MM.1S (cell line): ENCODE data around the gene SMARCD3.

ENCODE experiments used
- DNase-seq: peaks from one replicate; pipeline ENCODE4 v3.0.0-alpha.2; 2015
- H2AFZ ChIP-seq: fragments of 300-600 bp; sonication (generic); 2 replicates; pipeline ENCODE4 v1.6.0; 2016; ENCODE audit warnings: antibody characterized with exemption, low read length
- H3F3A ChIP-seq: fragments of 300-600 bp; sonication (generic); 2 replicates; pipeline ENCODE4 v1.6.1; 2016; ENCODE audit warnings: mild to moderate bottlenecking, antibody characterized with exemption, low read length, moderate library complexity, mixed read lengths; ENCODE audit not compliant: insufficient read depth
- H3K27ac ChIP-seq: fragments of 300-600 bp; sonication (generic); 2 replicates; pipeline ENCODE4 v1.5.1; 2016; ENCODE audit warnings: mild to moderate bottlenecking, low read length
- H3K27me3 ChIP-seq: fragments of 300-600 bp; sonication (generic); replicated peaks from 2 replicates; pipeline ENCODE4 v1.6.0; 2016; ENCODE audit warnings: low read length; ENCODE audit not compliant: insufficient read depth
- H3K36me3 ChIP-seq: fragments of 300-600 bp; sonication (generic); replicated peaks from 2 replicates; pipeline ENCODE4 v1.6.1; 2016; ENCODE audit warnings: mild to moderate bottlenecking, low read length, mixed read lengths; ENCODE audit not compliant: insufficient read depth
- H3K4me1 ChIP-seq: fragments of 300-600 bp; sonication (generic); 2 replicates; pipeline ENCODE4 v1.6.1; 2016; ENCODE audit warnings: low read length, mixed read lengths
- H3K4me2 ChIP-seq: fragments of 300-600 bp; sonication (generic); 2 replicates; pipeline ENCODE4 v1.6.0; 2016; ENCODE audit warnings: low read depth, low read length
- H3K4me3 ChIP-seq: fragments of 300-600 bp; sonication (generic); 2 replicates; pipeline ENCODE4 v1.5.1; 2016; ENCODE audit warnings: low read length, mixed read lengths
- H3K79me2 ChIP-seq: fragments of 300-600 bp; sonication (generic); 2 replicates; pipeline ENCODE4 v1.6.1; 2016; ENCODE audit warnings: mixed run types, low read length, mixed read lengths
- H3K9ac ChIP-seq: fragments of 300-600 bp; sonication (generic); 2 replicates; pipeline ENCODE4 v1.6.1; 2016; ENCODE audit warnings: low read length, mixed read lengths
- H3K9me2 ChIP-seq: fragments of 300-600 bp; sonication (generic); replicated peaks from 2 replicates; pipeline ENCODE4 v1.6.1; 2016; ENCODE audit warnings: mild to moderate bottlenecking, low read length, mixed read lengths; ENCODE audit not compliant: insufficient read depth
- H3K9me3 ChIP-seq: fragments of 300-600 bp; sonication (generic); replicated peaks from 2 replicates; pipeline ENCODE4 v1.6.1; 2016; ENCODE audit warnings: mild to moderate bottlenecking, low read length, mixed read lengths; ENCODE audit not compliant: insufficient read depth
- H4K20me1 ChIP-seq: fragments of 300-600 bp; sonication (generic); 2 replicates; pipeline ENCODE4 v1.6.1; 2016; ENCODE audit warnings: mild to moderate bottlenecking, low read length, moderate library complexity, mixed read lengths; ENCODE audit not compliant: insufficient read depth
- EZH2 ChIP-seq: fragments of 300-600 bp; sonication (generic); optimal IDR thresholded peaks from 2 replicates; pipeline ENCODE3; 2017; ENCODE audit warnings: low read depth, mild to moderate bottlenecking, antibody characterized with exemption, low read length, mixed read lengths
- EZH2phosphoT487 ChIP-seq: fragments of 300-600 bp; sonication (generic); IDR thresholded peaks from 2 replicates; pipeline ENCODE4 v1.6.1; 2018; ENCODE audit warnings: antibody characterized with exemption, low read length
- TF ChIP-seq, protein P1 (sequence below): fragments of 300-600 bp; sonication (generic); IDR thresholded peaks from 2 replicates; pipeline ENCODE4 v1.5.1; 2016; ENCODE audit warnings: antibody characterized with exemption, low read length, mixed read lengths

Gene SMARCD3

DNA sequence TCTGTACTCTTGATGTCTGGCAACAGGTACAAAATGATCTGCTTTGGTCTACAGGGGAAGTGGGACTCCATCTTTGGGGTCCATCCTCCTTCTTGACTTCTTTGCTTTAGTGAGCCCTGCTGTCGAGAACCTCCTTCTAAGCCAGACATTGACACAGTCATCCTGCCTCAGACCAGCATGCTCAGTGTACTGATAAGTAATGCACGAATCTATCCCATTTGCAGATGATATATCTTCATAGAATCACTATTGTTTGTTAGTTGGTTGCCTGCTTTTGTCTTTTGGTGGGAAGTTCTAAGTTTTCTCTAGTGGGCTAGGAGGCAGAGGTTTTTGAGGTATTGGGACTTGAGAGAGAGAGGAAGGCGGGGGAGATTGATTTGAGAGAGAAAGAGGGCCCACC is 47.1 kb downstream of the SMARCD3 start:
- no peak overlapping the region for H3K9ac ChIP-seq
- peaks cover 100% of the 10 kb centered on the region for H3K27me3 ChIP-seq
- no peak overlapping the region for H2AFZ ChIP-seq
- TF ChIP-seq, protein P1, sequence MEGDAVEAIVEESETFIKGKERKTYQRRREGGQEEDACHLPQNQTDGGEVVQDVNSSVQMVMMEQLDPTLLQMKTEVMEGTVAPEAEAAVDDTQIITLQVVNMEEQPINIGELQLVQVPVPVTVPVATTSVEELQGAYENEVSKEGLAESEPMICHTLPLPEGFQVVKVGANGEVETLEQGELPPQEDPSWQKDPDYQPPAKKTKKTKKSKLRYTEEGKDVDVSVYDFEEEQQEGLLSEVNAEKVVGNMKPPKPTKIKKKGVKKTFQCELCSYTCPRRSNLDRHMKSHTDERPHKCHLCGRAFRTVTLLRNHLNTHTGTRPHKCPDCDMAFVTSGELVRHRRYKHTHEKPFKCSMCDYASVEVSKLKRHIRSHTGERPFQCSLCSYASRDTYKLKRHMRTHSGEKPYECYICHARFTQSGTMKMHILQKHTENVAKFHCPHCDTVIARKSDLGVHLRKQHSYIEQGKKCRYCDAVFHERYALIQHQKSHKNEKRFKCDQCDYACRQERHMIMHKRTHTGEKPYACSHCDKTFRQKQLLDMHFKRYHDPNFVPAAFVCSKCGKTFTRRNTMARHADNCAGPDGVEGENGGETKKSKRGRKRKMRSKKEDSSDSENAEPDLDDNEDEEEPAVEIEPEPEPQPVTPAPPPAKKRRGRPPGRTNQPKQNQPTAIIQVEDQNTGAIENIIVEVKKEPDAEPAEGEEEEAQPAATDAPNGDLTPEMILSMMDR, result no peak
- no peak for TF ChIP-seq EZH2
- TF ChIP-seq EZH2phosphoT487, result no peak
- no peaks in the 10 kb centered on the region for H3K4me1 ChIP-seq
- H4K20me1 ChIP-seq, result no peaks in the 10 kb centered on the region
- H3K9me3 ChIP-seq, result no peaks in the 10 kb centered on the region
- no peaks in the 10 kb centered on the region for H3K36me3 ChIP-seq
- no peak for DNase-seq
- no peaks in the 10 kb centered on the region for H3F3A ChIP-seq
- H3K27ac ChIP-seq, result no peak overlapping the region
- H3K4me3 ChIP-seq, result no peak overlapping the region
- H3K9me2 ChIP-seq, result no peaks in the 10 kb centered on the region
- H3K4me2 ChIP-seq, result no peak overlapping the region
- H3K79me2 ChIP-seq, result no peaks in the 10 kb centered on the region

DNA sequence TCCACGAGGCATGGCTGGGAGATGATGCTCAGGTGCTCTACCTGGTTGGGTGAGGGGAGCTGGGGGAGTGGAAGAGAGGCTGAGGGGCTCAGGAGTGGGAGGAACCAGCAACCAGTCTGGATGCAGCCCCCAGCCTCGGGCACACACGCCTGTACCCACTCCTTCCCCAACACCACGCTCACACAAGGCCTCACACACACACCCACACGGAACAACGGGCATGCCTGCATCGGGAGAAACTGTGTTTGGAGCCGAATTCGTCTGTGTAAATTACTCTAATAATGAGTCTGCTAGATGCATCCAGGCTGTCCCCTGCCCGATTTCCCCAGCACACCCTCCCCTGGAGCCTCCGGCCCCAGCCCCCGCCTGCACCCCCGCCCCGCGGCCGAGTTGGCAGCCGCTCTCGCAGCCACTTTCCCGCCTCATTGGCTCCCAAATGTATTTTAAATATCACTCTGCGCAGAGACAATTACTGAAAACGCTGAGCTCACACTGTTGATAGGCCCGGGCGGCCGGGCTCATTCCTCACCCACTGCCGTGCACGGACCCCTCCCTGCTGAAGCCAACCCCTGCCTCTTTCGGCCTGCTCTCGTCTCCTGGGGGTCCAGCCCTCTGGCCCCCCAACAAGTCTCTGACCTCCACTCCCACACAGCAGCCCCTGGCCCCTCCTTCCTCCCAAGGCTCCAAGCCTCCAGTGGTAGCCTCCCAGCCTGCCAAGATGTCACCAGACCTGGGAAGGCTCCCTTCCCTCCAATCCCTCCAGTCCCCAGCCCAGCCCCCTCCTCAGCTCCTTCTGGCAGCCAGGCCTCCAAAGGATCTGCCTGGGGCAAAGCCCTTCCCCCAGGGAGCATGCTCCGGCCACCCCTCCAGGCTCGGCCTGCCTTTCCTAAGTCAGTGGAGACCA is 49.3 kb downstream of the SMARCD3 start:
- DNase-seq, result no peak
- Histone ChIP-seq H3K27me3 (peaks cover 100% of the 10 kb centered on the region), H3K9me2 (no peaks in the 10 kb centered on the region)

DNA sequence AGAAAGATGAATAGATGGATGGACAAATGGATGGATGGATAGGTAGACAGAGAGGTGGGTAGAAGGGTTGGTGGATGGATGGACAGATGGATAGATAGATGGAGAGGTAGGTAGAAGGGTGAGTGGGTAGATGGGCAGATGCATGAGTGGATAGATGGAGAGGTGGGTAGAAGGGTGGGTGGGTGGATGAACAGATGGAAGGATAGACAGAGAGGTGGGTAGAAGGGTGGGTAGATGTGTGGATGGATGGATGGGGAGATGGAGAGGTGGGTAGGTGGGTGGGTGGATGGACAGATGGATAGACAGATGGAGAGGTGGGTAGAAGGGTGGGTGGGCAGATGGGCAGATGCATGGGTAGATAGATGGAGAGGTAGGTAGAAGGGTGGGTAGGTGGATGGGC is 50.6 kb downstream of the SMARCD3 start:
- no peaks in the 10 kb centered on the region for H3K79me2 ChIP-seq
- no peak overlapping the region for H2AFZ ChIP-seq
- no peak overlapping the region for H3K4me3 ChIP-seq
- no peak overlapping the region for H3K27ac ChIP-seq
- no peaks in the 10 kb centered on the region for H3K9me2 ChIP-seq
- no peak for DNase-seq
- H3K9me3 ChIP-seq, result no peaks in the 10 kb centered on the region
- no peaks in the 10 kb centered on the region for H4K20me1 ChIP-seq
- no peak overlapping the region for H3K4me2 ChIP-seq
- no peak overlapping the region for H3K9ac ChIP-seq
- no peaks in the 10 kb centered on the region for H3K36me3 ChIP-seq
- no peak for TF ChIP-seq EZH2phosphoT487
- TF ChIP-seq, protein P1, result no peak
- no peak for TF ChIP-seq EZH2
- no peaks in the 10 kb centered on the region for H3K4me1 ChIP-seq
- H3F3A ChIP-seq, result no peaks in the 10 kb centered on the region
- H3K27me3 ChIP-seq, result peaks cover 100% of the 10 kb centered on the region

More for the DNA sequence above, 49.3 kb downstream of the SMARCD3 start:
- H3K4me3 ChIP-seq, result no peak overlapping the region
- TF ChIP-seq EZH2 (no peak), EZH2phosphoT487 (no peak)
- TF ChIP-seq, protein P1, result no peak
- no peaks in the 10 kb centered on the region for H3K36me3 ChIP-seq
- H3F3A ChIP-seq, result no peaks in the 10 kb centered on the region
- H4K20me1 ChIP-seq, result no peaks in the 10 kb centered on the region
- H2AFZ ChIP-seq, result no peak overlapping the region
- no peaks in the 10 kb centered on the region for H3K79me2 ChIP-seq
- no peak overlapping the region for H3K27ac ChIP-seq
- no peak overlapping the region for H3K4me2 ChIP-seq
- H3K9me3 ChIP-seq, result no peaks in the 10 kb centered on the region
- H3K9ac ChIP-seq, result no peak overlapping the region
- no peaks in the 10 kb centered on the region for H3K4me1 ChIP-seq
